ENCODE data around the gene SHISAL1.

Gene SHISAL1

GRCh38 chr22:44333847-44334635 is 21.3 kb upstream of the SHISAL1 start:
- TF ChIP-seq CREB5 (CRISPR knock-in tag; IDR thresholded peaks at IDR 0.05; ENCODE audit: low read depth), result no peak
- TF ChIP-seq TOX (CRISPR knock-in tag; IDR thresholded peaks at IDR 0.05; ENCODE audit: borderline replicate concordance), result no peak
- TF ChIP-seq RARB (CRISPR knock-in tag; IDR thresholded peaks at IDR 0.05), result no peak
- TF ChIP-seq ARNTL (CRISPR knock-in tag; IDR thresholded peaks at IDR 0.05; ENCODE audit: borderline replicate concordance, low read depth), result no peak
- TF ChIP-seq ZNF8 (CRISPR knock-in tag; IDR thresholded peaks at IDR 0.05), result no peak

GRCh38 chr22:44332946-44333345 is 20.2 kb upstream of the SHISAL1 start:
- no peak for TF ChIP-seq TSHZ2 (CRISPR knock-in tag; IDR thresholded peaks at IDR 0.05)
- TF ChIP-seq ESRRG (CRISPR knock-in tag; IDR thresholded peaks at IDR 0.05), result no peak
- TF ChIP-seq ZNF70 (CRISPR knock-in tag; IDR thresholded peaks at IDR 0.05), result no peak
- no peak for TF ChIP-seq ARNTL (CRISPR knock-in tag; IDR thresholded peaks at IDR 0.05; ENCODE audit: borderline replicate concordance, low read depth)
- no peak for TF ChIP-seq CSDC2 (CRISPR knock-in tag; IDR thresholded peaks at IDR 0.05)
- TF ChIP-seq ZNF565 (CRISPR knock-in tag; conservative IDR thresholded peaks at IDR 0.05; ENCODE audit: low read depth), result no peak
- no peak for ATAC-seq

More at GRCh38 chr22:44333847-44334635, 21.3 kb upstream of the SHISAL1 start:
- ATAC-seq, result no peak

- no peak for TF ChIP-seq ZNF70 (CRISPR knock-in tag; IDR thresholded peaks at IDR 0.05)
- no peak for TF ChIP-seq PPARA (CRISPR knock-in tag; IDR thresholded peaks at IDR 0.05; ENCODE audit: borderline replicate concordance)
- TF ChIP-seq ZNF8 (CRISPR knock-in tag; IDR thresholded peaks at IDR 0.05), result no peak
- TF ChIP-seq TOX (CRISPR knock-in tag; IDR thresholded peaks at IDR 0.05; ENCODE audit: borderline replicate concordance), result no peak
- TF ChIP-seq GLIS3 (CRISPR knock-in tag; IDR thresholded peaks at IDR 0.05), result no peak
- TF ChIP-seq TSHZ2 (CRISPR knock-in tag; IDR thresholded peaks at IDR 0.05), result no peak
- TF ChIP-seq SNAI2 (CRISPR knock-in tag; IDR thresholded peaks at IDR 0.05), result no peak
- no peak for TF ChIP-seq BACH2 (CRISPR knock-in tag; IDR thresholded peaks at IDR 0.05; ENCODE audit: borderline replicate concordance)
- TF ChIP-seq ZFP3 (CRISPR knock-in tag; IDR thresholded peaks at IDR 0.05), result no peak
- no peak for TF ChIP-seq ARNTL (CRISPR knock-in tag; IDR thresholded peaks at IDR 0.05; ENCODE audit: borderline replicate concordance, low read depth)
- no peak for TF ChIP-seq CSRNP3 (CRISPR knock-in tag; IDR thresholded peaks at IDR 0.05)
- no peak for TF ChIP-seq CSDC2 (CRISPR knock-in tag; IDR thresholded peaks at IDR 0.05)
- TF ChIP-seq ESRRG (CRISPR knock-in tag; IDR thresholded peaks at IDR 0.05), result no peak
- no peak for TF ChIP-seq RARB (CRISPR knock-in tag; IDR thresholded peaks at IDR 0.05)
- no peak for TF ChIP-seq CREB5 (CRISPR knock-in tag; IDR thresholded peaks at IDR 0.05; ENCODE audit: low read depth)
- no peak for TF ChIP-seq ZC3H10 (CRISPR knock-in tag; IDR thresholded peaks at IDR 0.05)
- TF ChIP-seq OSR1 (CRISPR knock-in tag; IDR thresholded peaks at IDR 0.05), result no peak
- no peak for TF ChIP-seq TCF4 (CRISPR knock-in tag; IDR thresholded peaks at IDR 0.05; ENCODE audit: borderline replicate concordance)
- ATAC-seq, result peak; percentile 49; the same call in 2 of the 3 replicates
Observed at GRCh38 chr22:44331881-44332714, 19.3 kb upstream of the SHISAL1 start.
